ENCODE data around the gene GALNT18. TPM values are rescaled to one million over a fixed set of nuclear protein-coding genes. Genes with fewer than 3 reads are reported as not detected.

Gene GALNT18
- total and polyA plus RNA-seq, 2 donors = 7.9 to 16.1 TPM

DNA sequence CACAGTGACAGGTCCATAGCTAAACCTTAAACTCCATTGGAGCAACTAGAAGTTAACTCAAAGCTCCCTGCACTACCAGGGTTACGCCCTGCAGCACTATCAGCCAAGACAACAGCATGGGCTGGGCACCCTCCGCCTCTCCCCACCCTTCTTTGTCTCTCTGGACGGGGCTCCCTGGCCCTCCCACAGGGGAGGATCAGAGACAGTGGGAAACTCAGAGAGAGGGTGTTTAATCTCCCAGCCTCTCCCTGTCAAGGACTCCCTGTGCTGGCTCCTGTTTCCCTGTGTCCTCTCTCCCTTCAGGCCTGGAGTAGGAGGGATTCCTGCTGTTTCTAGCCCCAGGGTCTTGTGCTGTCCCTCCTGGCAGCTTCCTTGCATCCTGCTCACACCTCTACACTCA is 211.9 kb downstream of the GALNT18 start:
- Histone ChIP-seq H3K27me3 (ENCODE audit: control insufficient read depth in 2 of 2, insufficient read depth in 1 of 2, low read length in 1 of 2) (peaks cover 0 to 3% of the 10 kb centered on the region in 2 donors), H3K27ac (ENCODE audit: low read depth in 1 of 2, low read length in 1 of 2) (no peak overlapping the region), H3K9me3 (ENCODE audit: control insufficient read depth in 2 of 2, insufficient read depth in 1 of 2, low read length in 1 of 2) (no peaks in the 10 kb centered on the region), H3K4me3 (ENCODE audit: low read length in 2 of 2) (no peak overlapping the region), H3K36me3 (ENCODE audit: control insufficient read depth in 2 of 2, insufficient read depth in 2 of 2, low read length in 1 of 2) (no peaks in the 10 kb centered on the region), H3K4me1 (ENCODE audit: control insufficient read depth in 2 of 2, insufficient read depth in 2 of 2, low read length in 2 of 2) (no peaks in the 10 kb centered on the region)
- WGBS = 87% methylated on average over 3 of the region's 3 CpGs
- DNase-seq (ENCODE audit: low read depth in 6 of 9, low spot score in 9 of 9) = no peak

DNA sequence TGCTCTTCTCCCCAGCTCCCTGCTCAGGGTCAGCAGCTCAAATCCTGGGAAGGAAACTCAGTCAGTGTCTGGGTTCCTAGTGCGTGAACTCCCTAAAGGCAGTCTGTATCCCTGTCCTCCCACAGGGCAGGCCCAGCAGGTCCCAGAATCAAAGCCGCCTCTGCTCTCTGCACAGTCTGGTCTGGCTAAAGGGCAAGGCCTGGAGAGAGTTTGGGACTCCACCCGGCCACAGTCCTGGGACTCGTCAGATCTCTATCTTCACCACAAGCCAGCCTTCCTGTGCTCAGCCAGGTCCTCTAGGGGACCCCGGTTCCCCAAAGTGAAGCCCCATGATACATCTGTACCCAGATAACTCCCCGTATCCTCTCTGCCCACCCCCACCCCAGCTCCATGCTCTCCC is 212.6 kb downstream of the GALNT18 start:
- WGBS = 52% methylated on average over 6 of the region's 6 CpGs
- H3K4me1 ChIP-seq (ENCODE audit: control insufficient read depth in 2 of 2, insufficient read depth in 2 of 2, low read length in 2 of 2) = no peaks in the 10 kb centered on the region
- no peak overlapping the region for H3K27ac ChIP-seq (ENCODE audit: low read depth in 1 of 2, low read length in 1 of 2)

DNA sequence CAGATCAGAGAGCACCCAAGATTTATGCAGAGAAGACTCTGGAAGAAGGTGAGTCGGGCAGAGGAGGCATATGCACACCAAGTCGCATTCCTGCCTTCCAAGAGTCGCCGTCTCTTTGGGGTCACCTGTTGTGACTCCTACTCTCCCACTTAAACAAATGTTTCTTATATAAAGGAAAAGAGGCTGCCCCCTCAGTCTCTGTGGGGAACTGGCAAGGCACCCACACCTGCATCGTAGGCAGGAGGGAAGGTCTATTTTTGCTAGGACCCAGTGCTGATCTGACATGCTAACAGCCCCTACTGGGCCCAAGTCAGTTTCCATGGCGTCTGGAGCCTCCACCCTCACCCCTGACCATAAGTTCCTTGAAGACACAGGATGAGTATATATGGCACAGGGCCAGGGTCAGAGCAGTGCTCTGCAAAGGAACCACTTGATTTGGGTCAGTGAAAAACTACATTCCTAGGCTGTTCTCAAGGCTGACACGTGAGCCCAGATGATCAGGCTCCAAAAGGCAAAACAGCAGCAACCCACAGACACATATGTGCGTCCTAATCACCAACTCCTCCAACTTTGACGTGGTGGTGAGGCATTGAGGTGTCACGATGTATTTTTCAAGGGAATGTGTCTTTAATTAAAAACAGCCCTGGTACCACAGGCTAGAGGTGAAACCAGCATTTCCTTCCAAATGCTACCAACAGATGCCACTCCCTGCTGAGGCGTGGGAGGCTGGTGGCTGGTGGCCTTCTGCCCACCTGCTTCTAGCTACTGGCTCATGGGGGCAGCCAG is 213.2 kb downstream of the GALNT18 start:
- WGBS = 89% methylated on average over 11 of the region's 11 CpGs
- Histone ChIP-seq H3K4me3 (ENCODE audit: low read length in 2 of 2) (no peak overlapping the region), H3K4me1 (ENCODE audit: control insufficient read depth in 2 of 2, insufficient read depth in 2 of 2, low read length in 2 of 2) (no peaks in the 10 kb centered on the region), H3K27me3 (ENCODE audit: control insufficient read depth in 2 of 2, insufficient read depth in 1 of 2, low read length in 1 of 2) (peaks cover 0 to 2% of the 10 kb centered on the region in 2 donors), H3K9me3 (ENCODE audit: control insufficient read depth in 2 of 2, insufficient read depth in 1 of 2, low read length in 1 of 2) (no peaks in the 10 kb centered on the region), H3K36me3 (ENCODE audit: control insufficient read depth in 2 of 2, insufficient read depth in 2 of 2, low read length in 1 of 2) (no peaks in the 10 kb centered on the region), H3K27ac (ENCODE audit: low read depth in 1 of 2, low read length in 1 of 2) (no peak overlapping the region)
- no peak for DNase-seq (ENCODE audit: low read depth in 6 of 9, low spot score in 9 of 9)

More for the DNA sequence above, 212.6 kb downstream of the GALNT18 start:
- H3K9me3 ChIP-seq (ENCODE audit: control insufficient read depth in 2 of 2, insufficient read depth in 1 of 2, low read length in 1 of 2) = no peaks in the 10 kb centered on the region
- no peak for DNase-seq (ENCODE audit: low read depth in 6 of 9, low spot score in 9 of 9)
- no peak overlapping the region for H3K4me3 ChIP-seq (ENCODE audit: low read length in 2 of 2)
- H3K27me3 ChIP-seq (ENCODE audit: control insufficient read depth in 2 of 2, insufficient read depth in 1 of 2, low read length in 1 of 2) = peaks cover 0 to 3% of the 10 kb centered on the region in 2 donors
- no peaks in the 10 kb centered on the region for H3K36me3 ChIP-seq (ENCODE audit: control insufficient read depth in 2 of 2, insufficient read depth in 2 of 2, low read length in 1 of 2)

DNA sequence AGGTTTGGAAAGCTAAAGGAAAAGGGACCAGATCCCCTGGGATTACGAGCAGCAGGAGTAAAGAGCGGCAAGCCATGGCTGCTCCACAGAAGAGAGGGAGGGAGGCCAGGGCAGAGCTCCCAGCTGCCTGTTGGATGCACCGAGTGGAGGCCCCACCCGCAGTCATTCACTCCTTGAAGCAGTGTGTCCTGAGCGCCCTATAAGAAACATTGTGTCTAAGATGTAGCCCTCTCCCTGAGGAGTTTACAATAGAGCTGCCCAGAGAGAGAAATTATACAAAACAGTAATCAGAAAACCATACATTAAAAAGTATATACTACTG is 214.1 kb downstream of the GALNT18 start:
- Histone ChIP-seq H3K27ac (ENCODE audit: low read depth in 1 of 2, low read length in 1 of 2) (no peak overlapping the region), H3K9me3 (ENCODE audit: control insufficient read depth in 2 of 2, insufficient read depth in 1 of 2, low read length in 1 of 2) (no peaks in the 10 kb centered on the region), H3K4me1 (ENCODE audit: control insufficient read depth in 2 of 2, insufficient read depth in 2 of 2, low read length in 2 of 2) (no peaks in the 10 kb centered on the region), H3K27me3 (ENCODE audit: control insufficient read depth in 2 of 2, insufficient read depth in 1 of 2, low read length in 1 of 2) (no peaks in the 10 kb centered on the region), H3K36me3 (ENCODE audit: control insufficient read depth in 2 of 2, insufficient read depth in 2 of 2, low read length in 1 of 2) (no peaks in the 10 kb centered on the region), H3K4me3 (ENCODE audit: low read length in 2 of 2) (no peak overlapping the region)
- no peak for DNase-seq (ENCODE audit: low read depth in 6 of 9, low spot score in 9 of 9)
- WGBS = 94% methylated on average over 5 of the region's 5 CpGs

DNA sequence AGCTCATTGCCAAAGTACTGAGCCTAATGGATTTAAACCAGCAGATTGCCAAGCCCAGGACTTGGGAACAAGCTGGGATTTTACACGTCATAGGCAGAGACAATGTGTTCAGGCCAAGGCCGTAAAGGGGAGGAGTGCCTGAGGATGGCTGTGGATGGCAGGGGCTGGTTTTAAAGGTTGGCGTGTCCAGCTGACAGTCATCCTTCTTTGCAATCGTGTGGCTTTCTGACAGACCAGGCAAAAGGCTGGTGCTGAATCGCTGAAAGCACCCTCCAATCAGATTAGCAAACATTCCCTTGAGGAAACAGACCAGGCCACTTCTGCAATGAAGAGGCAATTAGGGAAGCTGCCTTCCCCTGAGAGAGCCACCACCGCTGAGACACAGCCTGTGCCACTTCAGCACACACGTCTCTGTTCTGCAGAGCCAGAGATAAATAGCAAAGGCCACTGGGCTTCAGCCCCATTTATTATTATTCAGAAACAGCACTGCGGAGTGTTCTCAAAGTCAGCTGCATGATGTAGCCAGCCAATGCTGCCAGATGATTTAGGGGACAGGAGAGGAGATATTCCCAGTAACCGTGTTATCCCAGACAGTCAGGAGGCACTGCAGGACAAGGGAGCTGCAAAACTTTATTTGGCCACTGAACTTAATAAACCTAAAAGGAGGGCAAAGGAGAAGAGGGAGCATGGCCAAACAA is 214.6 kb downstream of the GALNT18 start:
- H3K9me3 ChIP-seq (ENCODE audit: control insufficient read depth in 2 of 2, insufficient read depth in 1 of 2, low read length in 1 of 2) = no peaks in the 10 kb centered on the region
- H3K27ac ChIP-seq (ENCODE audit: low read depth in 1 of 2, low read length in 1 of 2) = no peak overlapping the region
- DNase-seq (ENCODE audit: low read depth in 6 of 9, low spot score in 9 of 9) = no peak
- no peaks in the 10 kb centered on the region for H3K4me1 ChIP-seq (ENCODE audit: control insufficient read depth in 2 of 2, insufficient read depth in 2 of 2, low read length in 2 of 2)
- 74% methylated on average over 9 of the region's 9 CpGs for WGBS
- no peaks in the 10 kb centered on the region for H3K36me3 ChIP-seq (ENCODE audit: control insufficient read depth in 2 of 2, insufficient read depth in 2 of 2, low read length in 1 of 2)
- no peaks in the 10 kb centered on the region for H3K27me3 ChIP-seq (ENCODE audit: control insufficient read depth in 2 of 2, insufficient read depth in 1 of 2, low read length in 1 of 2)
- no peak overlapping the region for H3K4me3 ChIP-seq (ENCODE audit: low read length in 2 of 2)

DNA sequence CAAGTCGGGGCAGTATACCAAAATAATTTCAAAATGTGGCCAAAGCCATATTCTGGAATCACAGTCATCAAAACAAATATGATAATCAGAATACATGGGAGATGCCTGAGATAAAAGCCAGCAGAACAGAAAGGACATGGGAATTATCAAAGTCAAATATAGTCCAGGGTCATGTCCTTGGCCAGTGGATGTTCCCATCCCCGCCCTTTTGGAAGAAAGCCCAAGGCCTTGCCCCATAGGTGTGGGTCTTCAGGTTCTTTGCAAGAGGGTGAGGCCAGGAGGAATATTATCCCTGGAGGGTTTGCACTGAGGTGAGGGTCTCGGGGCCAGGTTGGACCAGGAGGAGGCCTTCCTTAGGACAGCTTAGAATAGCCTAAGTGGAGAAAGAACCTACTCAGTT is 215.2 kb downstream of the GALNT18 start:
- WGBS = 92% methylated on average over 3 of the region's 3 CpGs
- H3K36me3 ChIP-seq (ENCODE audit: control insufficient read depth in 2 of 2, insufficient read depth in 2 of 2, low read length in 1 of 2) = no peaks in the 10 kb centered on the region
- no peak overlapping the region for H3K27ac ChIP-seq (ENCODE audit: low read depth in 1 of 2, low read length in 1 of 2)
- no peaks in the 10 kb centered on the region for H3K9me3 ChIP-seq (ENCODE audit: control insufficient read depth in 2 of 2, insufficient read depth in 1 of 2, low read length in 1 of 2)
- H3K27me3 ChIP-seq (ENCODE audit: control insufficient read depth in 2 of 2, insufficient read depth in 1 of 2, low read length in 1 of 2) = no peaks in the 10 kb centered on the region
- DNase-seq (ENCODE audit: low read depth in 6 of 9, low spot score in 9 of 9) = no peak
- H3K4me1 ChIP-seq (ENCODE audit: control insufficient read depth in 2 of 2, insufficient read depth in 2 of 2, low read length in 2 of 2) = no peaks in the 10 kb centered on the region
- H3K4me3 ChIP-seq (ENCODE audit: low read length in 2 of 2) = no peak overlapping the region

DNA sequence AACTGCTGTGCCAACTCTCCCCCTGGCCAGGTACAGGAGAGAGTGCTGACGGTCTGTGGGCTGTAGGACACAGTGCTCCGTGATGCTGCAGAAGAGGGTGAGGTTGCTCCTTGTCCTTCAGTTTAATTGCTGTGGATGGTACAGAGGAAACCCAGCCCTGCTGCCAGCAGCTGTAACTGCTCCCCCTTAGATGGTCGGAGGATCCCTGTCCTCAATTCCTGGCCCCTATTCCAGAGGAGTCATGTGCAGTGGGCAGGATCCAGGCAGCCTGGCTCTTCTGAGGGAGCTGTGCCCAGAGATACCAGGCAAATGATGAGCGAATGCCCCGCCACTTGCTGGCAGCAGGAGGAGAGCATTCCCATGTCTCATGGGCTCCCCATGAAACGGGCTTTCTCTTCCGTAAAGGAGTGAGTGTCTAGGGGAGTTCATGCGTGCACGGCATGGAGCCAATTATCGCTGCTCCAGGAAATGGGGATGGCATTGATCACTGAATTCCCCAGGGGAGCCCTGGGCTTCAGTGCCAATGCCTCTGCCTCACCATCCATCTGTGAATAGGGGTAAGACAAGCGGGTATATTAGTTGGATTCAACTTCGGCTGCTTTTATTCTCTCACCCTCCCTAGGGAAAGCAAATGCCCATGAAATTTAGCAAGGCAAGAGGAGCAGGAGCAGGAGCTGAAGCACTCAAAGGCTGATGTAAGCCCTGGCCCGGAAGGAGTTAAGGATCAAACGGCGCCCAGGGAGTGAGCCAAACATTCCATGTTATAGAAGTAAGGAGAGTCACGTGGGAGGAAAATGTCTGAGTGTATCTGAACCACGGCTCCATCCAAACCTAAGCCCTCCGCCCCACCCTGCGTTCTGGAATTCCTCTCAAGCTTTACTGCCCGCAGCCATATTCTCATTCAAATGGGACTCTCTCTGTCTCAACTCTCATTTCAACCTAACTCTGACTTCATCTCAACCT is 217.8 kb downstream of the GALNT18 start:
- H3K4me1 ChIP-seq (ENCODE audit: control insufficient read depth in 2 of 2, insufficient read depth in 2 of 2, low read length in 2 of 2) = no peaks in the 10 kb centered on the region
- no peaks in the 10 kb centered on the region for H3K36me3 ChIP-seq (ENCODE audit: control insufficient read depth in 2 of 2, insufficient read depth in 2 of 2, low read length in 1 of 2)
- no peaks in the 10 kb centered on the region for H3K9me3 ChIP-seq (ENCODE audit: control insufficient read depth in 2 of 2, insufficient read depth in 1 of 2, low read length in 1 of 2)
- DNase-seq (ENCODE audit: low read depth in 6 of 9, low spot score in 9 of 9) = no peak
- no peak overlapping the region for H3K4me3 ChIP-seq (ENCODE audit: low read length in 2 of 2)
- H3K27ac ChIP-seq (ENCODE audit: low read depth in 1 of 2, low read length in 1 of 2) = no peak overlapping the region
- WGBS = 90% methylated on average over 20 of the region's 20 CpGs
- H3K27me3 ChIP-seq (ENCODE audit: control insufficient read depth in 2 of 2, insufficient read depth in 1 of 2, low read length in 1 of 2) = no peaks in the 10 kb centered on the region

DNA sequence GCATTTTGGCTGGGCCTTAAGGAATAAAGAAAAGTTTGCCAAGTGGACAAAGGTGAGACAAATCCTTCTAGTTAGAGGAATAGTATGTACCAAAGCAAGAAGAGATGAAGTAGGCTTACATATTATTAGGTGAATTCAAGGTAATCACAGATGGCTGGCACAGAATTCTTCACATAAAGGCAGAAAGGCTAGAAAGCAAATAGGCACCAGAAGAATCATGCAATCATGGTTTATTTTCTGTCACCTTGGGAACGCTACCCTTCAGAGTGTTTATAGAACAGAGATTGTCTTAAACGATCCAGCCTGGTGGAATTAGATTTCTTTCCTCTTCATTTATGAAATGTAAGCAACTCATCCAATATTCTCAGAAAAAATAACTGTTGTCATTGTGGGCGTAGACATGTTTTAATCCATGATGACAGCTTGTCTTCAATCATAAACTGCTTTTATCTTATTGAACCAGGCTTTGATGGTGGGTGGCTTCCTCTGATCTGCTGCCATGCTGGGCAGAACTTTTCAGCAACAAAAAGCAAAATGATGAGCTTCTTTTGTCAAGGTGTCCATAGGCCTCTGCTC is 219.8 kb downstream of the GALNT18 start:
- DNase-seq (ENCODE audit: low read depth in 6 of 9, low spot score in 9 of 9) = no peak
- no peak overlapping the region for H3K27ac ChIP-seq (ENCODE audit: low read depth in 1 of 2, low read length in 1 of 2)
- no peaks in the 10 kb centered on the region for H3K9me3 ChIP-seq (ENCODE audit: control insufficient read depth in 2 of 2, insufficient read depth in 1 of 2, low read length in 1 of 2)
- H3K4me1 ChIP-seq (ENCODE audit: control insufficient read depth in 2 of 2, insufficient read depth in 2 of 2, low read length in 2 of 2) = no peaks in the 10 kb centered on the region
- H3K4me3 ChIP-seq (ENCODE audit: low read length in 2 of 2) = no peak overlapping the region
- no peaks in the 10 kb centered on the region for H3K36me3 ChIP-seq (ENCODE audit: control insufficient read depth in 2 of 2, insufficient read depth in 2 of 2, low read length in 1 of 2)
- WGBS = 91% methylated on average over 3 of the region's 3 CpGs
- H3K27me3 ChIP-seq (ENCODE audit: control insufficient read depth in 2 of 2, insufficient read depth in 1 of 2, low read length in 1 of 2) = no peaks in the 10 kb centered on the region
